ENCODE results near the gene JPT1.
A peak's percentile ranks its signal among the peaks of the same experiment; 100 is the strongest.
"Not testable (repeated sequence)": the region's sequence is repeated elsewhere in the genome, so short reads cannot be mapped to it uniquely, and the experiment has no call there.

The JPT1 gene

DNA sequence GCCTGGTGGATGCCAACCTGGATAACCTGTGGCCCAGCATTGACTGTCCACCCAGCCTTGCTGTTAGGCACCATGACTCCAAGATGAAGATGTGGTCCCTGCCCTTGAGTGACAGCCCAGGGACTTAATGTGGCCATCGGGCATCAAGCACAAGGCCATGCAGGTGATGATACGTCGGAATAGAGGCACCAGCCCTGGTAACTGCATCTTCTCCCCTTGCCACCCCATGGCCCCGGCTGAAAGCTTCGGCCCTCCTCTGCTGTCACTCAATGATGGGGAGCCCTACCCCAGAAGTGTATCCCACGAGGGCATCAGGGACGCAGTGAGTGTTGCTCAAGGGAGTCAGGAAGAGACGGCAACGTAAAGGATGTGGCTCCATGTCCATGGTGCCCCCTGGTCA, 24.7 kb downstream of the JPT1 start:
- peaks cover 4% of the 10 kb centered on the region; the same call in 1 of the 2 replicates for H3K36me3 ChIP-seq (ENCODE audit: insufficient read depth, low read length)

DNA sequence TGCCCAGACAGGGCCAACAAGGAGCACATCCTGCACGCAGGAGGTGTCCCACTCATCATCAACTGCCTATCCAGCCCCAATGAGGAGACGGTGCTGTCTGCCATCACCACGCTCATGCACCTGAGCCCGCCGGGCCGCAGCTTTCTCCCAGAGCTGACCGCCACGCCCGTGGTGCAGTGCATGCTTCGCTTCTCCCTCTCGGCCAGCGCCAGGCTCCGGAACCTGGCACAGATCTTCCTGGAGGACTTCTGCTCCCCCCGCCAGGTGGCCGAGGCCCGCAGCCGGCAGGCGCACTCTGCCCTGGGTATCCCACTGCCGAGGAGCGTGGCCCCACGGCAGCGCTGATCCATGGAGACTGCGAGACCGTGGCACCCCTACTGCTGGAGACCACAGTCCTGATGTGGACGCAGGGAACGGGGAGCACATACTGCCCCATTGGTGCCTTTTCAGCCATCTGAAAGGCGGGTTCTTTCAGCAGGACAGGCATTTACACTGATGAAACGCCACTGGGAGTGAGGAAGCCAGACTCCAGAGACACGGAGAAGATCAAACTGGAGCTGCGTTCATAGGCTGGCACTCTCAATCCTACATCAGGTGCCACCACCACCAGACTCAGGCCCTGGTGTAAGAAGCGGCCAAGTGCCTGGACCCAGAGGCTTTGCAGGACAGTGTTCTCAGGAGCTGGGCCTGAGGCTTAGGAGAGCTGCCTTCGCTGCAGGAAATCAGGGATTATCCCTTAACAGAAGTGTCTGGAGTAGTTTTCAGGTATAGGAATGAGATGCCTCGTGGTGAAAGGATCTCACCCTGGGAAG, 25.4 kb downstream of the JPT1 start:
- no peak overlapping the region for H3K9ac ChIP-seq (ENCODE audit: low read depth, low read length)
- H3K36me3 ChIP-seq (ENCODE audit: insufficient read depth, low read length): peaks cover 4% of the 10 kb centered on the region; the same call in 1 of the 2 replicates
- no peaks in the 10 kb centered on the region for H3K9me3 ChIP-seq (ENCODE audit: control insufficient read depth, insufficient read depth, low read length)
- no peaks in the 10 kb centered on the region for H3K4me1 ChIP-seq (ENCODE audit: insufficient read depth, low read length)

More for the DNA sequence above, 24.7 kb downstream of the JPT1 start:
- H3K4me1 ChIP-seq (ENCODE audit: insufficient read depth, low read length): no peaks in the 10 kb centered on the region; the same call in 1 of the 2 replicates
- H3K9me3 ChIP-seq (ENCODE audit: control insufficient read depth, insufficient read depth, low read length): no peaks in the 10 kb centered on the region
- H3K9ac ChIP-seq (ENCODE audit: low read depth, low read length): no peak overlapping the region

DNA sequence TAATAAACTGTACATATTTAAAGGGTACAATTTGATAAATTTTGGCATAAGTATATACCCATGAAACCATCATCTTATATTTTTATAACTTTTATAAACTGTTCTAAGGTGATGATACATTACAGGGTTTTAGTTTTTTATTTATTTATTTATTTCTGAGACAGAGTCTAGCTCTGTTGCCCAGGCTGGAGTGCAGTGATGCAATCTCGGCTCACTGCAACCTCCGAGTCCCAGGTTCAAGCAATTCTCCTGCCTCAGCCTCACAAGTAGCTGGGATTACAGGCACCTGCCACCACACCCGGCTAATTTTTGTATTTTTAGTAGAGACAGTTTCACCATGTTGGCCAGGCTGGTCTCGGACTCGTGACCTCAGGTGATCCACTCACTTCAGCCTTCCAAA, 26.4 kb downstream of the JPT1 start:
- H3K9ac ChIP-seq (ENCODE audit: low read depth, low read length); H3K9me3 ChIP-seq (ENCODE audit: control insufficient read depth, insufficient read depth, low read length); H3K36me3 ChIP-seq (ENCODE audit: insufficient read depth, low read length); H3K4me1 ChIP-seq (ENCODE audit: insufficient read depth, low read length): not testable (repeated sequence)

DNA sequence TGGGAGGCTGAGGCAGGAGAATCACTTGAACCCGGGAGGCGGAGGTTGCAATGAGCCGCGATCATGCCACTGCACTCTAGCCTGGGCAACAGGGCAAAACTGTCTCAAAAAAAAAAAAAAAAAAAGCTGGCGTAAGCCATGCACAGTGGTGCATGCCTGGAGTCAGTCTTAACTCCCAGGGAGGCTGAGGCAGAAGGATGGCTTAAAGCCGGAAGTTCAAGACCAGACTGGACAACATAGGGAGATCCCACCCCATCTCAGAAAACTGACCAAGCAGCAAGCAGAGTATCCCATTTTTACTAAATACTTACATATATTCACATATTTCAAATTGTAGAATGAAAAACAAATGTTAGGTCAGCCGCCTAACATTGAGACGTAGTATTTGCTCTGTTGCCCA, 27.4 kb downstream of the JPT1 start:
- Histone ChIP-seq H3K4me1 (ENCODE audit: insufficient read depth, low read length) (no peaks in the 10 kb centered on the region), H3K36me3 (ENCODE audit: insufficient read depth, low read length) (peaks cover 4% of the 10 kb centered on the region; the same call in 1 of the 2 replicates), H3K9me3 (ENCODE audit: control insufficient read depth, insufficient read depth, low read length) (no peaks in the 10 kb centered on the region), H3K9ac (ENCODE audit: low read depth, low read length) (no peak overlapping the region)

DNA sequence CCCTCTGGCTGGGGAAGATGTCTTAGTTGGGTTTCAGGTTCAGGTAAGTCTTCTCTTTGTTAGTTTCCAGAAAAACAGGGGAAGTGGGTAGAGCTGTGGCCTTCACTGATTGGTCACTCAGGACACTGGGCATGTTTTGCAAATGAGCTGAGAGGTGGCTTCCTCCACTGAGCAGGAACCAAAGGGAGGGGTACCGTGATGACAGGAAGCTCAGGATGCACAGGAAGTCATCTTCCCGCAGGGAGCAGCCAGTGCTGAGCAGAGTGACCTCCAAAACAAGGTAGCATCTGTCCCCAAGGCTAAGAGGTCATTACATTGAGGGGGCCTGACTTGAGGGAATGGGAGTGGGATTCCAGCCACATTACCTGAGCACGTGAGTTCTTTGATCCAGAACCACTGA, 28.3 kb downstream of the JPT1 start:
- Histone ChIP-seq H3K36me3 (ENCODE audit: insufficient read depth, low read length) (peaks cover 4% of the 10 kb centered on the region; the same call in 1 of the 2 replicates), H3K4me1 (ENCODE audit: insufficient read depth, low read length) (no peaks in the 10 kb centered on the region), H3K9ac (ENCODE audit: low read depth, low read length) (no peak overlapping the region), H3K9me3 (ENCODE audit: control insufficient read depth, insufficient read depth, low read length) (no peaks in the 10 kb centered on the region)

DNA sequence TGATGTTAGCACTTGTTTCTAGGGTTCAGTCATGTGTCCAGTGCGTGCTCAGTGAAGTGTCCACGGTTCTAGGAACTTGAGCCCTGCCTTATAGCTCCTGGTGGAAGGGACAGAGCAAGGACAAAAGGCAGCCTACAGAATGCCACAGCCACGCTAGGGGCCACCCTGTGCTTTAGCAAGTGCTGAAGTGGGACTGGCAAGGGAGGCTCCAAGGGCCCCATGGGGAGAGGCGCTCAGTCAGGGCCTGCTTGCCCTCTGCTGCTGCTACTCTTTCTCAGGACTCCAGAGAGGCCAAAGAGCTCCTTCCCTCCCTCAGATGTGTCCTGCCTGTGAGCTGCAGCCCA, 29.5 kb downstream of the JPT1 start:
- no peaks in the 10 kb centered on the region for H3K4me1 ChIP-seq (ENCODE audit: insufficient read depth, low read length)
- no peaks in the 10 kb centered on the region for H3K9me3 ChIP-seq (ENCODE audit: control insufficient read depth, insufficient read depth, low read length)
- H3K36me3 ChIP-seq (ENCODE audit: insufficient read depth, low read length): peaks cover 2% of the 10 kb centered on the region; the same call in 1 of the 2 replicates
- no peak overlapping the region for H3K9ac ChIP-seq (ENCODE audit: low read depth, low read length)

DNA sequence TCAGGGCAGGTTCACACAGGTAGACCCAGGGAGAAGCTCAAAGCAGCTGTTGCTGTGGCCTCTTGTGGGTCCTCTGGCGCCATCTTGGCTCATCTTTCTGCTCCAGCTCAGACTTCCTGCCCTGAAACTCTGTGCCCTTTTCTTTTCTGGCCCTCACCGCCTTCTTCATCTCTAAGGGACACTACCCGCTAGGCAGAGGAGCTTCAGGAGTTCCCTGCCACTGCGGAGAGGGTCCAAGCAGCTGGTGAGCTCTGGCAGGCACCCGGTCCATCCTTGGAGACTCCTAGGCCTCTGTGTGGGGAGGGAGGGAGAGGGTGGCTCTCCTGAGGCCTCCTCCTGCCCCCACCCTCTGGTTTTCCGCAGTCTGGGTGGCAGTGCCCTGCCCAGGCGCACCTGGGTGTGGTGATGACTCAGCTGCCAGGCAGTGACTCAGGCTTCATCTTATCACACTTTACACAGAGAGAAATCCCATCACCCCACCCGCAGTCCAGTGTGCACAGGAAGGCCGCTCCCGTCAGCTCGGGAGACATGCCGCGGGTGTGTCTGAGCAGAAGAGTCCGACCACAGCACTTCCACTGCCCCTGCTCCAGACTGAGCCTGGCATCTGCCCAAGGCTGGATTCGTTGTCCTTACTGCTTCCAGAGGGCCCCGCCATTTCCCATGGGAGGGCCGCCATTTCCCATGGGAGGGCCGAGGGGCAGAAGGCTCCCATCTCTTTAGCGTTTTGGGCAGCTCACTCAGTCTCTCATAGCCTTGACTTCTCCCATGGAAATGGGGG, 30.1 kb downstream of the JPT1 start:
- Histone ChIP-seq H3K4me1 (ENCODE audit: insufficient read depth, low read length) (no peaks in the 10 kb centered on the region), H3K9ac (ENCODE audit: low read depth, low read length) (no peak overlapping the region), H3K9me3 (ENCODE audit: control insufficient read depth, insufficient read depth, low read length) (no peaks in the 10 kb centered on the region), H3K36me3 (ENCODE audit: insufficient read depth, low read length) (no peaks in the 10 kb centered on the region)

DNA sequence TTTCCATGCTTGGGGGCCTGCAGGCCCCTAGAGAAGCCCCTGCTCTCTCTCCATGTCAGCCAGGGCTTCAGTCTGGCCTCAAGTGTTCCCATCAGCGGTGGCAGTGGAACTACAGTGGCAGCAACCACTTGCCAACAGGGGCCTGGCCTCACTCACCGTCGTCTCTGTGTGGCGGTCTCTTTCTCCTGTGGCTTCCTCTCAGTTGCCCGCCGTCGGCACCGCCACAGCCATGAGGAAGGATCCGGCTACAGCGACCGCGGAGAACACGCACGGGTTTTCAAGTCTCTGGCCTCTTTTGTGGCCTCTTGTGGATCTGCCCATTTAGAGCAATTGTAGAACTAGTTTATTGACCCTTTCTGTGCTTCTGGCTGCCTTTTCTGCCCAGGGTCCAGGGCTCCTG, 36.0 kb downstream of the JPT1 start:
- H3K36me3 ChIP-seq (ENCODE audit: insufficient read depth, low read length): no peaks in the 10 kb centered on the region; the same call in 1 of the 2 replicates
- H3K4me1 ChIP-seq (ENCODE audit: insufficient read depth, low read length): peaks cover 4% of the 10 kb centered on the region; the same call in 1 of the 2 replicates
- H3K9me3 ChIP-seq (ENCODE audit: control insufficient read depth, insufficient read depth, low read length): no peaks in the 10 kb centered on the region
- H3K9ac ChIP-seq (ENCODE audit: low read depth, low read length): no peak overlapping the region

DNA sequence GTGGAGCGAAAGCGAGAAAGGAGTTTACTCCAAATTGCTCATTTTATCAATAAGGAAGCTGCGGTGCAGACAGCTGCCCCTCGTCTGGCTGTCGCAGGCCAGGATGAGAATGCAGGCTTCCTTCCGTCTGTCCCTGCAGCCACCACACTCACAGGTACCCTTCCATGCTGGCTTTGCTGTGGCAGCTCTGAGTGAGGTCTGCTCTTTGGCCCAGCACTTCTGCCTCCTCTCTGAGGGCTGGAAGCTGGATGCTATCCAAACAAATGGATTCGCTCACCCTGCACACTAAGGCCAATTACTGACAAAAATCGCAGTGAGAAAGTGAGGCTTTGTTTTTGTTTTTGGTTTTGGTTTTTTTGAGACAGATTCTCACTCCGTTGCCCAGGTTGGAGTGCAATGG, 37.6 kb downstream of the JPT1 start:
- H3K9ac ChIP-seq (ENCODE audit: low read depth, low read length): no peak overlapping the region
- H3K9me3 ChIP-seq (ENCODE audit: control insufficient read depth, insufficient read depth, low read length): no peaks in the 10 kb centered on the region
- no peaks in the 10 kb centered on the region; the same call in 1 of the 2 replicates for H3K36me3 ChIP-seq (ENCODE audit: insufficient read depth, low read length)
- peaks cover 4% of the 10 kb centered on the region; the same call in 1 of the 2 replicates for H3K4me1 ChIP-seq (ENCODE audit: insufficient read depth, low read length)

DNA sequence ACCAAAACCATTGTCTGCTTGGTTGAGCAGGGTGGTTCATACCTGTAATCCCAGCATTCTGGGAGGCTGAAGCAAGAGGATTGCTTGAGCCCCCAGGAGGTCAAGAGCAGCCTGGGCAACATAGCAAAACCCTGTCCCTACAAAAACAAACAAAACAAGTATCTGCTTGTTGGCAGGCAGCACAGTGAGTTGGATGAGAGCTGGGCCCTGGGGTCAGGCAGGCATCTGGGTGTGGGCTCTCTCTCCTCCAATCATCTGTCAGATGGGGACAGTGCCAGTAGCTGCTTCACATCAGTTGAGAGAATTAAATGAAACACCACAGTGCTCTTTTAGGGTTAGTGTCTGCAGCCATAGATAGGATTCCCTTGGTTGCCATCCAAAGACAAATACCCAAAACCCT, 38.8 kb downstream of the JPT1 start:
- Histone ChIP-seq H3K36me3 (ENCODE audit: insufficient read depth, low read length) (no peaks in the 10 kb centered on the region; the same call in 1 of the 2 replicates), H3K4me1 (ENCODE audit: insufficient read depth, low read length) (peaks cover 4% of the 10 kb centered on the region; the same call in 1 of the 2 replicates), H3K9ac (ENCODE audit: low read depth, low read length) (no peak overlapping the region), H3K9me3 (ENCODE audit: control insufficient read depth, insufficient read depth, low read length) (no peaks in the 10 kb centered on the region)

DNA sequence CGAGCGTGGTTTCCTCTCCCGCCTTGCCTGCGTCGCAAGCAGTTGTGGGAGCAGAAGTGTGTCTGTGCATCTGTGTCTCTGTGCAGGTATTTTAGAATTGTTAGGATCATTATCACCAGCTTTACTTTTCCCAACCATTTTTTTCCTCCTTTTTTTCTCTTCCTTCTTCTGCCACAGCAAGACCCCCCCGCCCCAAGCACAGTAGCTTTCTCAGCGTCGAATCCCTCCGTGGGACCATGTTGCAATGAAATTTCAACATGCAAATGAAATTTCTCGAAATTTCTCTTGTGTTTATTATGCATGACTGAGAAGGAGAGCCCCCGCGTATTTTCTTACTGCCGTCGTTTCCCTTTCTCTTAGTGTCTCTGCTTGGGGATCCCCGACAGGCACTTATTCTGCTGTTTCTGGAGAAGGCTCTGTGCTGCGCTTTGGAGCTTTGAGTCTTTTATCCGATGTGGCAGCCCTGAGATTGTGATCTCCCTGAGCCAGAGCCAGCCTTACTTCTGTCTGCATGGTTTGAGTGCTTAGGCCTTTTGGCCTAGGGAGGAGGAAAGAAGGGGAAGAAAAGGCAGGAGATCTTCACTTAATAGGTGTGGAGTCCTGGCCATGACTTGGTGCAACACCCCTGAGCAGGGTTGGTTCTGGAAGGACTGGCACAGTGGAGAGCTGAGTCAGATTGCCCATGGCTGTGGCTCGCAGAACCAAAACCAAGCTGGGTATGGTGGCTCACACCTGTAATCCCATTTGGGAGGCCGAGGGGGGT, 39.6 kb downstream of the JPT1 start:
- no peaks in the 10 kb centered on the region for H3K9me3 ChIP-seq (ENCODE audit: control insufficient read depth, insufficient read depth, low read length)
- H3K9ac ChIP-seq (ENCODE audit: low read depth, low read length): peak overlapping the region; percentile 7; the same call in 1 of the 2 replicates
- peaks cover 4% of the 10 kb centered on the region; the same call in 1 of the 2 replicates for H3K4me1 ChIP-seq (ENCODE audit: insufficient read depth, low read length)
- no peaks in the 10 kb centered on the region; the same call in 1 of the 2 replicates for H3K36me3 ChIP-seq (ENCODE audit: insufficient read depth, low read length)

DNA sequence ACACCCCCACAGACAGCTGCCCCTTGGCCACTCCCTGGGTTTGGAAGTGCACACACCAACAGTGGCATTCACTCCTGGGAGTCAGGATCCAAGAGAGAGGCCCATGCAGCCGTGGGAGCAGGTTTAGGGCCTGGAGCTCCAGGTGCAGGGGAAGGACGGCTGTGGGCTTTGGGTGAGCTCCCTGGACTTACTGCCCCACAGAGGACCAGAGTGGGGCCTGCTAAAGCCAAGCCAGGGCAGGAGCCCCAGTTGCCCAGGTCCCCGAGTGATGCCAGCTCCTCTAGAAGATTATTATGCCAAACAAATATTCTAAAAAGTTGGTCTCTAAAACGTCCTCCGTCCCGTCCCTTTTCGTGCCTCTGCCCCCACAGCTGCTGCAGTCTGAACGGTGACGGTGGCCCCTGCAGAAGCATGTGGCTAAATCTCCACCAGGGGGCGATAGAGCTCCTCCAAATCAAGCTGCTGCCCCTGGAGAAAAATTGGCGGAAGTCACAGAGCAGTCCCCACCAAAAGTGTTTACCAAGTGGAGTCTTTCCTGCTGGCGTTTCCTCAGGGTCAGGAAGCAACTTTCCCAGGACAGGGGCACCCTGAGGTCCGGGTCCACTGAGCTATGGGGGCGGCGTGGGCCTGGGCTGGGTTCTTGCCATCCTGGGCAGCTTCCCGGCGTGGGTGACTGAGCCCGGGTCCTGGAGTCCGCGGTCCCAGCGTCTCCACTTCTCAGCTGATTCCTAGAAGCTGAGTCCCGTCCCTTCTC, 40.3 kb downstream of the JPT1 start:
- Histone ChIP-seq H3K36me3 (ENCODE audit: insufficient read depth, low read length) (no peaks in the 10 kb centered on the region; the same call in 1 of the 2 replicates), H3K4me1 (ENCODE audit: insufficient read depth, low read length) (peaks cover 4% of the 10 kb centered on the region; the same call in 1 of the 2 replicates), H3K9me3 (ENCODE audit: control insufficient read depth, insufficient read depth, low read length) (no peaks in the 10 kb centered on the region), H3K9ac (ENCODE audit: low read depth, low read length) (peak overlapping the region; percentile 7; the same call in 1 of the 2 replicates)

DNA sequence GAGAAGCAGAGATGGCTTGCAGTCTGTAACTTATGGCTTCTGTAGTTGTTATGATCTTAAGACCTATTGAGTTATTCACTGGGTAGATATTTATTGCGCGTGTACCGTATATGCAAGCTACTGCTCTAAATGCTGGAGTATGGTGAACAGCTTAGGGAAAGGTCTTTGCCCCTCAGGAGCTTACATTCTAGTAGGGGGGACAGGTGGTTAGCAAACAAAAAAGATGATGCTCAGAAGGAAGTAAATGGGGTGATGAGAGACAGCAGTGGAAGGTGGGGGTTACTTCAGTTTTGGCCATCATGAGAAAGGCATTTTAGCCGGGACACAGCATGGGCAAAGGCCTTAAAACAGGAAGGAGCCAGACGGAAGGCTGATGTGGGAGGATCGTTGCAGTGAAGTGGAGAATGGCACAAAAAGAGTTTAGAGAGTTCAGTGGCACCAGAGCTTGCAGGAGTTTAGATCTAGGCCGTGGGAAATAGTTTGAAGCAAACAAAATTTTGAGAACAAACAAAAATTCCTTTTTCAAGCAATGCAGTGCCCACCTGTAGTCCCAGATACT, 42.5 kb downstream of the JPT1 start:
- peaks cover 4% of the 10 kb centered on the region; the same call in 1 of the 2 replicates for H3K4me1 ChIP-seq (ENCODE audit: insufficient read depth, low read length)
- no peak overlapping the region for H3K9ac ChIP-seq (ENCODE audit: low read depth, low read length)
- no peaks in the 10 kb centered on the region for H3K9me3 ChIP-seq (ENCODE audit: control insufficient read depth, insufficient read depth, low read length)
- no peaks in the 10 kb centered on the region; the same call in 1 of the 2 replicates for H3K36me3 ChIP-seq (ENCODE audit: insufficient read depth, low read length)

All from ES-I3 (cell line).